Muscle of back (tissue), 11 donors: Measurements from ENCODE around the gene STAG2. TPM values are rescaled to one million over a fixed set of nuclear protein-coding genes. Genes with fewer than 3 reads are reported as not detected.

Experiments
- DNase-seq, 3 donors: peaks; one replicate each; pipeline versions ENCODE4 v3.0.0 to v3.0.0-alpha.2; 2013
- polyA plus RNA-seq, 10 donors: library from polyadenylated mRNA; unstranded; fragments of 120-200 nt; gene quantifications; one replicate each; pipeline ENCODE4 v1.2.1, GENCODE V29; 2013; ENCODE audit not compliant: insufficient read length in 10 of 10

The STAG2 gene
- polyA plus RNA-seq, 10 donors, result 59.0 to 98.0 (median 74.6) TPM

- no peak for DNase-seq
Observed at GRCh38 chrX:123971982-123972381, 10.5 kb downstream of the STAG2 start.

- no peak for DNase-seq
Observed at GRCh38 chrX:123973921-123974320, 12.4 kb downstream of the STAG2 start.

DNA sequence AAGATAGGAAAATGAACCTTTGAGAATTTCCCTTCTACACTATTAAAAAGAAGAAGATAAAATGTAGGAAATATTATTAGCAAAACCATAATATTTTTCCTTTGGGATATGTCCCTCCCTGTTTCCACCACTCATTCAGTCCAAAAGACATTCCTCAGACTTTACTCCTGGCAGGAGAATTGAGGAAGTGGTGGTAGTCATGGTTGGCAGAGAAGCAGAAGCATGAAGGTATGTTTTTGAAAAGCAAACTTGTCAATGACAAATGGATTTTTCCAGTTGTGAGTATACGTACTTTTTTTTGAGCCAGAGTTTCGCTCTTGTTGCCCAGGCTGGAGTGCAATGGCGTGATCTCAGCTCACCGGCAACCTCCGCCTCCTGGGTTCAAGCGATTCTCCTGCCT lies 13.7 kb downstream of the STAG2 start:
- peak; percentile 25 to 38 (median 38) for DNase-seq

GRCh38 chrX:123976706-123977316 lies 15.3 kb downstream of the STAG2 start:
- DNase-seq, result peak; percentile 13 to 34 (median 22)

DNA sequence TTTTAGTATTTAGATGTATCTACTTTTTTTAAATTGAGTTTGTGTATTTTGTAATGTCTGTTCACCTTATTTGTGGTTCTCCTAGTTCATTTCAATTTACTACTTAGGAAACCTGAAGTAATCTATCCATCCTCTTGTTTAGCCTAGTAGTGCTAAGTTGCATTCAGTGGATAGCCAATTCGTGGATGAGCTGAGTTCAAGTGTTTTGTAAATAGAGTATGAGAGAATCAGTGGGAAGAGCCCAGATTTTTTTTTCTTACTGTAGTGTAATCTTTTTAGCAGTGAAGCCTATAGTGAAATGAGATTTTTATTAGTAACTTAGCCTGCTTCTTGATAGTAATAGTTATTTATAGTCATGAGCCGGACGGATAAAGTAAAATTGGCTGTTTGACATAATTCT lies 21.7 kb downstream of the STAG2 start:
- DNase-seq, result no peak

GRCh38 chrX:123986377-123986776 lies 24.9 kb downstream of the STAG2 start:
- DNase-seq, result no peak

GRCh38 chrX:123988423-123989111 lies 27.1 kb downstream of the STAG2 start:
- DNase-seq, result no peak

GRCh38 chrX:123989235-123989634 lies 27.7 kb downstream of the STAG2 start:
- DNase-seq, result no peak

DNA sequence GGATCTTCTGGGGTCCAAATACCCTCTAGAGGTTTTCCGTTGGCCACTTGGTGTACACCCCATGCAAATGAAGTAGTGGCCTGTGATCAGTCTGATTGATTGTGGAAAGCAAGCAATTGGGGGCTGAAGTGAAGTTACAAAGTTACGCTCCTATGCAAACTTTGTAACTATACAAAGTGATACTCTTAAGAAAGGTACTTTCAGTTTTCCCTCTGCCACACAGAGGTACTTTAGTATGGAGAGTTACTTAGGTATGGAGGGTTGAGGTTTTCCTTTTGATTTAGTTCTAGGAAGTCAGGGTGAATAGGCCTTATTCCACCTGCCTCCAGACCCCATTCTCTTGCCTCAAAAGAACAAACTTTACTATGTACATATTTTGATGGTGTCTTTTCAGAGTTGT lies 28.7 kb downstream of the STAG2 start:
- DNase-seq, result no peak

DNA sequence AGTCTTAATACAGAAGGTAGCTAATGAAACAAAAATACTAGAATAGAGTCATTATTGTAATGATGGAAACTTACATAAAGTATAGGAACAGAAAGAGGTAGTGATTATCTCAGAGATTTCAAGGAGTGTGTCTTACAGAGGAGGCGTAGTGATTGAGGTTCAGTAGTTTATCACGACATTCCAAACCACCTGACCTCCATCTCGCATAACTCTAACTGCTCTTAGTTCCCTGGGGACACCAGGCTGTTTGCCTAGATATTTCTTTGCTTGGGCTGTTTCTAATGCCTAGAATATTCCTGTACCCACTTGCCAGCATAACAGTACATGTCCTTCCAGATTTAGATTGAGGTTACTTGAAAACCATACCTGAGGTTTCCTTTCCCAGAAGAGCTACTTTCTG lies 29.1 kb downstream of the STAG2 start:
- no peak for DNase-seq

- DNase-seq, result peak in 1 of 3 donors; percentile 28
Observed at GRCh38 chrX:123993326-123993725, 31.8 kb downstream of the STAG2 start.

DNA sequence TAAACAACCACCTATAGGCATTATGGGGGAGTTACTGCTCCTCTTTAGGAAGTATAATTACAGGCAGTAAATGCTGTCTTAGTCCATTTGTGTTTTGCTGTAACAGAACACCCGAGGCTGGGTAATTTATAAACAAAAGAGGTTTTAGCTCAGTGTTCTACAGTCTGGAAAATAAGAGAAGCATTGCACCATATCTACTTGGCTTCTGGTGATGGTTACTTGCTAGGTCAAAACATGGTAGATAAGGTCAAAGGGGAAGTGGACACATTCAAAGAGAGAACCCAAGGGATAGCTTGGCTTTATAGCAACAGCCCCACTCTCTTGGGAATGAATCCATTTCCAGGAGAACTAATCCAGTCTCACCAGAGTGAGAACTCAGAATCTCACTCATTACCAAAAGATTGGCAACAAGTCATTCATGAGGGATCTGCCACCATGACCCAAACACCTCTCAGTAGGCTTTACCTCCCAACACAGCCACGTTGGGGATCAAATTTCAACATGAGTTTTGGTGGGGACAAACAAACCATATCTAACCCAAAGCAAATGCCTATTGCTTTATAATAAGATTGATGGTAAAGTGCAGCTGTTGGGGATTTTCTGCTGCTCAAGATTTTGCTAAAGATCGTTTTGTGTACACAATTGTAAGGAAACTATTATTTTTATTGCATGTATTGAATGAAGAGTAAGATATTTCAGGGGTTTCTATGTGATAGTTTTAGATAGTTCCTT lies 32.6 kb downstream of the STAG2 start:
- no peak for DNase-seq

GRCh38 chrX:123994730-123995129 lies 33.2 kb downstream of the STAG2 start:
- no peak for DNase-seq

DNA sequence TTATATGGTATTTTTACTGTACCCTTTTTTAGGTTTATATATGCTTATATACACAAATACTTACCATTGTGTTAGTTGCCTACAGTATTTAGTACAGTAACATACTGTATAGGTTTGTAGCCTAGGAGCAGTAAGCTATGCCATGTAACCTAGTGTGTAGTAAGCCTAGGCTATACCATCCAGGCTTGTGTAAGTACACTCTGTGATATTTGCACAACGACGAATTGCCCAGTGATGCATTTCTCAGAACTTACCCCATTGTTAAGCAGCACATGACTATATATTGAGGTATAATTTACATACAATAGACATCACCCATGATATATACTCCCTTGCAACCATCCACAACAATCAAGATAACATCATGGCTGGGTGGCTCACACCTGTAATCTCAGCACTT lies 40.1 kb downstream of the STAG2 start:
- no peak for DNase-seq

- DNase-seq, result no peak
Observed at GRCh38 chrX:124005228-124005627, 43.7 kb downstream of the STAG2 start.

GRCh38 chrX:124010157-124010556 lies 48.7 kb downstream of the STAG2 start:
- no peak for DNase-seq

GRCh38 chrX:124010566-124010965 lies 49.1 kb downstream of the STAG2 start:
- DNase-seq, result no peak

- DNase-seq, result no peak
Observed at GRCh38 chrX:124015721-124016120, 54.2 kb downstream of the STAG2 start.

DNA sequence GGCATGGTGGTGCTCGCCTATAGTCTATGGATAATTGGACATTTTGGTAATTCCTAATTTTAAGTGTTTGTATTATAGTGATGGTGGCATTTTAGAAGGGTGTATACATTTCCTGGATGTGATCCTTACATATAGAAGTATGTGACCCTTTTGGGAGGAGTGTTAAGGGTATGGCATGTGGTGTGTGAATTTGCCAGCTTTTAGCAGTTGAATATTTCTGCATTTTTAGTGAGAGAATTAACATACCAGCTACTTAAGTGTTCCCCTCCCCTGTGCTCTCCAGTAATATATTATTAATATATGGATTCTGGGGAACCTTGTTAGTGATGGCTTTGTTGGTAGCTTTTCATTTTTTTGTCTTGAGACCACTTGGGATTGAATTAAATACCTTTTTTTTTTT lies 55.3 kb downstream of the STAG2 start:
- no peak for DNase-seq

DNA sequence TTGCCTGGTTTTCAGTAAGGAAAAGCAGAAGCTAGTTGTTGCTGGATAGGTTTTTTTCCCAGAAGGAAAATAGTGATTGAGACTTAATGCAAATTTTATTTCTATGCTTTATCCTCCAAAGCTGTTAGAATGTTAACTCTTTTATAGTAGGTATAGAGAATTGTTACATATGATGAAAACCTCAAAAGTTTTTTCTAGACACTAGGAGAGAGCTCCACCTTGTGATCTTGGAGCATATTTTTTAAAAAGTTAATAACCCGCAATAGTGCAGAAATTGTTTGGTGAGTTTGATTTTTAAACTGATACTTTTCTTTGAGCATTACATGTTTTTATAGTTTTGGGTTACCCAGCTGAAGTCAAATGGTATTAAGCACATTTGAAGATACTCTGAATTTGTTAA lies 56.5 kb downstream of the STAG2 start:
- peak in 2 of 3 donors; percentile 8 to 14 for DNase-seq

DNA sequence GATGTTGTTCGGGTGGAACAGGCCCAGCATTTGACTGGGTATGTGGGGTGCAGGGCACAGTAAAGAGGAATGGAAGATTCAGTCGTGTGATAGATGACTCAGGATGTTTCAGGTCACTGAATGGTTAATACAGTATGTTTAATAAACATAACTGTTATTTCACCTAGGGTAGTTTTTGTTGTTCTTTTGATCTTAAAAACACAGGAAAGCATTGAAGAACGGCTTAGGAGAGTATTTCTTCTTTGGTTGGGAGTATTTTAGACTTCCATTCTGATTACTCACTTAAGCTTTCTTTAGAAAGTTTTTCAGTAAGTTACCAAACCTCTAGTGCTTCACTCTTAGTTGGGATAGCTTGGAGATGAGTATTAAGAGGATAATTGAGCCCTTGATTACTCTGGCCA lies 62.3 kb downstream of the STAG2 start:
- no peak for DNase-seq

GRCh38 chrX:124026529-124026928 lies 65.0 kb downstream of the STAG2 start:
- DNase-seq, result no peak

DNA sequence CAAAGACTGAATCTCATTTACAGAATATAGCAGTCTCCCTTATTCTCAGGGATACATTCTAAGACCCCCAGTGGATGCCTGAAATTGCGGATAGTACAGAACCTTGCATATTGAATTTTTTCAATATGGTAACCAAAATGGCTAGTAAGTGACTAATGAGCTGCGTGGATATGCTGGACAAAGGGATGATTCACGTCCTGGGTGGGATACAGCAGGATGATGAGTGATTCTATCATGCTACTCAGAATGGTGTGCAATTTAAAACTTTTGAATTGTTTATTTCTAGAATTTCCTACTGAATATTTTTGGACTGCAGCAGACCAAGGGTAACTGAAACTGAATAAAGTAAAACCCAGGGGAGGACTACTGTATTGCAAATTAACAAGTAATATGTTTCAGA lies 66.7 kb downstream of the STAG2 start:
- no peak for DNase-seq
